ENCODE data around the gene C7orf25. TPM values are rescaled to one million over a fixed set of nuclear protein-coding genes. Genes with fewer than 3 reads are reported as not detected.

The C7orf25 gene
- total RNA-seq, 4 donors from 2014 or later = 3.5 to 7.1 (median 5.8) TPM

DNA sequence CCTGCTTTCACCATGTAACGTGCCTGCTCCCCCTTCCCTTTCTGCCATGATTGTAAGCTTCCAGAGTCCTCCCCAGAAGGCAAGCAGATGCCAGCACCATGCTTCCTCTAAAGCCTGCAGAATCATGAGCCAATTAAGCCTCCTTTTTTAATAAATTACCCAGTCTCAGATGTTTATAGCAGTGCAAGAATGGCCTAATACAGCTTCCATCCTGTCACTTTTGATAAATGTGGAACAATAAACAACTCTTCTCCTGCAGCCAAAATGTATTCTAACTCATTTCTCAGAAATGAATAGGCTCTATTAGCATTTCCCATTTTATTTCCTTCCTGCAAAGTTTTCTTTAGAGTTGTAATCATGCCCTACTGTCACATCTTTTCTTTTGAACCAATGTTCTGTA lies 43.4 kb downstream of the C7orf25 start:
- H3K4me3 ChIP-seq = no peak overlapping the region
- TF ChIP-seq EP300 (IDR thresholded peaks at IDR 0.05) = no peak
- TF ChIP-seq POLR2AphosphoS5 (IDR thresholded peaks at IDR 0.05) = no peak
- TF ChIP-seq, protein P1, sequence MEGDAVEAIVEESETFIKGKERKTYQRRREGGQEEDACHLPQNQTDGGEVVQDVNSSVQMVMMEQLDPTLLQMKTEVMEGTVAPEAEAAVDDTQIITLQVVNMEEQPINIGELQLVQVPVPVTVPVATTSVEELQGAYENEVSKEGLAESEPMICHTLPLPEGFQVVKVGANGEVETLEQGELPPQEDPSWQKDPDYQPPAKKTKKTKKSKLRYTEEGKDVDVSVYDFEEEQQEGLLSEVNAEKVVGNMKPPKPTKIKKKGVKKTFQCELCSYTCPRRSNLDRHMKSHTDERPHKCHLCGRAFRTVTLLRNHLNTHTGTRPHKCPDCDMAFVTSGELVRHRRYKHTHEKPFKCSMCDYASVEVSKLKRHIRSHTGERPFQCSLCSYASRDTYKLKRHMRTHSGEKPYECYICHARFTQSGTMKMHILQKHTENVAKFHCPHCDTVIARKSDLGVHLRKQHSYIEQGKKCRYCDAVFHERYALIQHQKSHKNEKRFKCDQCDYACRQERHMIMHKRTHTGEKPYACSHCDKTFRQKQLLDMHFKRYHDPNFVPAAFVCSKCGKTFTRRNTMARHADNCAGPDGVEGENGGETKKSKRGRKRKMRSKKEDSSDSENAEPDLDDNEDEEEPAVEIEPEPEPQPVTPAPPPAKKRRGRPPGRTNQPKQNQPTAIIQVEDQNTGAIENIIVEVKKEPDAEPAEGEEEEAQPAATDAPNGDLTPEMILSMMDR (IDR thresholded peaks at IDR 0.05) = no peak
- TF ChIP-seq POLR2A (IDR thresholded peaks at IDR 0.05) = no peak
- no peaks in the 10 kb centered on the region for H3K9me3 ChIP-seq
- DNase-seq (ENCODE audit: low spot score in 2 of 2) = no peak
- H3K4me1 ChIP-seq = no peaks in the 10 kb centered on the region
- no peaks in the 10 kb centered on the region for H3K36me3 ChIP-seq
- H3K27ac ChIP-seq = no peak overlapping the region
- 80% methylated on average over 1 of the region's 1 CpG for WGBS
- H3K27me3 ChIP-seq = no peaks in the 10 kb centered on the region

Other genes with a start within 250 kb of the C7orf25 start
- gene PSMA2, start 20.1 kb upstream of the C7orf25 start, total RNA-seq = 10 to 100 TPM; 29.9 to 58.9 (median 46.0) TPM
- 10 to 100 TPM; 32.9 to 47.2 (median 35.9) TPM for gene MRPL32, start 20.3 kb upstream of the C7orf25 start, total RNA-seq
- under 1 TPM in 3 of 4 donors, not detected in 1; 0.17 to 0.73 (median 0.32) TPM for gene HECW1, start 200.6 kb upstream of the C7orf25 start, total RNA-seq